ENCODE data around the gene REEP1.
"Not testable (repeated sequence)": the region's sequence is repeated elsewhere in the genome, so short reads cannot be mapped to it uniquely, and the experiment has no call there.

REEP1 gene

GRCh38 chr2:86275962-86276361 is 61.5 kb downstream of the REEP1 start:
- FAIRE-seq: no peak

GRCh38 chr2:86275384-86275799 is 62.0 kb downstream of the REEP1 start:
- no peak for FAIRE-seq

GRCh38 chr2:86274918-86275275 is 62.5 kb downstream of the REEP1 start:
- no peak for FAIRE-seq

GRCh38 chr2:86274265-86274917 is 63.0 kb downstream of the REEP1 start:
- FAIRE-seq: no peak

GRCh38 chr2:86272111-86272510 is 65.3 kb downstream of the REEP1 start:
- no peak for FAIRE-seq

- no peak for FAIRE-seq
Measured at GRCh38 chr2:86271248-86271647, 66.2 kb downstream of the REEP1 start.

- no peak for FAIRE-seq
Measured at GRCh38 chr2:86263956-86264355, 73.5 kb downstream of the REEP1 start.

GRCh38 chr2:86260978-86261377 is 76.4 kb downstream of the REEP1 start:
- FAIRE-seq: no peak

- no peak for FAIRE-seq
Measured at GRCh38 chr2:86258106-86258505, 79.3 kb downstream of the REEP1 start.

- no peak for FAIRE-seq
Measured at GRCh38 chr2:86256982-86257381, 80.4 kb downstream of the REEP1 start.

GRCh38 chr2:86256300-86256699 is 81.1 kb downstream of the REEP1 start:
- no peak for FAIRE-seq

- FAIRE-seq: no peak
Measured at GRCh38 chr2:86254576-86255538, 82.6 kb downstream of the REEP1 start.

- FAIRE-seq: no peak
Measured at GRCh38 chr2:86253424-86253823, 84.0 kb downstream of the REEP1 start.

- FAIRE-seq: no peak
Measured at GRCh38 chr2:86251840-86252266, 85.6 kb downstream of the REEP1 start.

GRCh38 chr2:86249579-86250391 is 87.6 kb downstream of the REEP1 start:
- FAIRE-seq: no peak

- FAIRE-seq: no peak
Measured at GRCh38 chr2:86249176-86249575, 88.2 kb downstream of the REEP1 start.

- FAIRE-seq: not testable (repeated sequence)
Measured at GRCh38 chr2:86245222-86245621, 92.2 kb downstream of the REEP1 start.

- FAIRE-seq: not testable (repeated sequence)
Measured at GRCh38 chr2:86244781-86245180, 92.6 kb downstream of the REEP1 start.

- no peak for FAIRE-seq
Measured at GRCh38 chr2:86243950-86244733, 93.3 kb downstream of the REEP1 start.

GRCh38 chr2:86243272-86243671 is 94.2 kb downstream of the REEP1 start:
- no peak for FAIRE-seq

- no peak for FAIRE-seq
Measured at GRCh38 chr2:86241611-86242010, 95.8 kb downstream of the REEP1 start.

- no peak for FAIRE-seq
Measured at GRCh38 chr2:86240251-86240650, 97.2 kb downstream of the REEP1 start.

All from A204.1 (cell line).